Measurements from ENCODE around the gene RASA3. TPM values are rescaled to one million over a fixed set of nuclear protein-coding genes. Genes with fewer than 3 reads are reported as not detected.

The RASA3 gene
- total RNA-seq, 1 experiment from 2014 or later, result 22.3 TPM

DNA sequence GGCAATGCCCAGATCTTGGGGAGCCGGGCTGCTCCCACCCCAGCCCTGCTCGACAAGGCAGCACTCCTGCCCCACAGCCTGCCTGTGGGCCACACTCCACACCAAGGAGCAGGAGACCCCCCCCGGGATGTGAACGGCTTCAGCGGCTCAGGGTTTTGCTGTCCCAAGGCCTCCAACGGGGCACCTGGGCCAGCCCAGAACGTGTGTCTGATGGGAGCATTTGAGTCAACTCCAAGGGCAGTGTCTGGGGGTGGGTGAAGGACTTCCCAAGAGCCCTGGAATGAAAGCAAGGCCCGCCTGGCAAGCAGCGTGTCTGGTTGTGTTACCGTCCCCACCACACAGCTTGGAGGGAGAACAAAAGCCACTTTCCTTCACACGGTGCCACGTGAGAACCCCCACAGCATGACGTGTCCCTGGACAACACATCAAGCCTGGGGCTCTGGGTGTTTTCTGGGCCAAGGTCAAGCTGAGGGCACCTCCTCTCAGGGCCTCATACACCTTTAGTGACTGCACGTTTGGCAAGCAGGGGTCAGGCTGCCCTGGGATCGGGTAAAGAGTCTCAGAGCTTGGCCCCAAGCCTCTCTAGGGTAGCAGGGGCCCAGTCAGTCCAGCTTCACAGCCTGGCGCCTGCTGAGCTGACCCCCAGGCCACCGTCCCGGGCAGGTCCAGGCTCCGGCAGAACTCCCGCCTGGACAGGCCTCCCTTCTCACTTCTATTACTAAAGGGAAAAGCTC lies 164.5 kb downstream of the RASA3 start:
- H3K27ac Mint-ChIP-seq, result no peak overlapping the region
- ChIA-PET CTCF (interaction anchor here (0.6 to 1.0 kb wide), 3 partner anchors 21 to 86 kb away, joined by 3 read pairs; no protein-coding TSS in a partner anchor), POLR2A (no interaction called here)
- ATAC-seq, result no peak
- no peaks in the 10 kb centered on the region for H3K9me3 Mint-ChIP-seq
- TF ChIP-seq, protein P1, sequence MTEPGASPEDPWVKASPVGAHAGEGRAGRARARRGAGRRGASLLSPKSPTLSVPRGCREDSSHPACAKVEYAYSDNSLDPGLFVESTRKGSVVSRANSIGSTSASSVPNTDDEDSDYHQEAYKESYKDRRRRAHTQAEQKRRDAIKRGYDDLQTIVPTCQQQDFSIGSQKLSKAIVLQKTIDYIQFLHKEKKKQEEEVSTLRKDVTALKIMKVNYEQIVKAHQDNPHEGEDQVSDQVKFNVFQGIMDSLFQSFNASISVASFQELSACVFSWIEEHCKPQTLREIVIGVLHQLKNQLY (CRISPR knock-in tag; IDR thresholded peaks at IDR 0.05), result no peak
- TF ChIP-seq FOXJ3 (CRISPR knock-in tag; IDR thresholded peaks at IDR 0.05; ENCODE audit: borderline replicate concordance), result no peak
- TF ChIP-seq, protein P2, sequence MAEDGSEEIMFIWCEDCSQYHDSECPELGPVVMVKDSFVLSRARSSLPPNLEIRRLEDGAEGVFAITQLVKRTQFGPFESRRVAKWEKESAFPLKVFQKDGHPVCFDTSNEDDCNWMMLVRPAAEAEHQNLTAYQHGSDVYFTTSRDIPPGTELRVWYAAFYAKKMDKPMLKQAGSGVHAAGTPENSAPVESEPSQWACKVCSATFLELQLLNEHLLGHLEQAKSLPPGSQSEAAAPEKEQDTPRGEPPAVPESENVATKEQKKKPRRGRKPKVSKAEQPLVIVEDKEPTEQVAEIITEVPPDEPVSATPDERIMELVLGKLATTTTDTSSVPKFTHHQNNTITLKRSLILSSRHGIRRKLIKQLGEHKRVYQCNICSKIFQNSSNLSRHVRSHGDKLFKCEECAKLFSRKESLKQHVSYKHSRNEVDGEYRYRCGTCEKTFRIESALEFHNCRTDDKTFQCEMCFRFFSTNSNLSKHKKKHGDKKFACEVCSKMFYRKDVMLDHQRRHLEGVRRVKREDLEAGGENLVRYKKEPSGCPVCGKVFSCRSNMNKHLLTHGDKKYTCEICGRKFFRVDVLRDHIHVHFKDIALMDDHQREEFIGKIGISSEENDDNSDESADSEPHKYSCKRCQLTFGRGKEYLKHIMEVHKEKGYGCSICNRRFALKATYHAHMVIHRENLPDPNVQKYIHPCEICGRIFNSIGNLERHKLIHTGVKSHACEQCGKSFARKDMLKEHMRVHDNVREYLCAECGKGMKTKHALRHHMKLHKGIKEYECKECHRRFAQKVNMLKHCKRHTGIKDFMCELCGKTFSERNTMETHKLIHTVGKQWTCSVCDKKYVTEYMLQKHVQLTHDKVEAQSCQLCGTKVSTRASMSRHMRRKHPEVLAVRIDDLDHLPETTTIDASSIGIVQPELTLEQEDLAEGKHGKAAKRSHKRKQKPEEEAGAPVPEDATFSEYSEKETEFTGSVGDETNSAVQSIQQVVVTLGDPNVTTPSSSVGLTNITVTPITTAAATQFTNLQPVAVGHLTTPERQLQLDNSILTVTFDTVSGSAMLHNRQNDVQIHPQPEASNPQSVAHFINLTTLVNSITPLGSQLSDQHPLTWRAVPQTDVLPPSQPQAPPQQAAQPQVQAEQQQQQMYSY (CRISPR knock-in tag; IDR thresholded peaks at IDR 0.05), result no peak
- no peak for TF ChIP-seq SMAD4 (CRISPR knock-in tag; IDR thresholded peaks at IDR 0.05)
- TF ChIP-seq, protein P3, sequence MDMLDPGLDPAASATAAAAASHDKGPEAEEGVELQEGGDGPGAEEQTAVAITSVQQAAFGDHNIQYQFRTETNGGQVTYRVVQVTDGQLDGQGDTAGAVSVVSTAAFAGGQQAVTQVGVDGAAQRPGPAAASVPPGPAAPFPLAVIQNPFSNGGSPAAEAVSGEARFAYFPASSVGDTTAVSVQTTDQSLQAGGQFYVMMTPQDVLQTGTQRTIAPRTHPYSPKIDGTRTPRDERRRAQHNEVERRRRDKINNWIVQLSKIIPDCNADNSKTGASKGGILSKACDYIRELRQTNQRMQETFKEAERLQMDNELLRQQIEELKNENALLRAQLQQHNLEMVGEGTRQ (CRISPR knock-in tag; IDR thresholded peaks at IDR 0.05), result no peak
- TF ChIP-seq FOXP1 (CRISPR knock-in tag; IDR thresholded peaks at IDR 0.05; ENCODE audit: borderline replicate concordance), result no peak
- no peak for TF ChIP-seq ATF1 (CRISPR knock-in tag; IDR thresholded peaks at IDR 0.05)
- no peak for TF ChIP-seq ETV6 (CRISPR knock-in tag; IDR thresholded peaks at IDR 0.05)
- TF ChIP-seq, protein P4, sequence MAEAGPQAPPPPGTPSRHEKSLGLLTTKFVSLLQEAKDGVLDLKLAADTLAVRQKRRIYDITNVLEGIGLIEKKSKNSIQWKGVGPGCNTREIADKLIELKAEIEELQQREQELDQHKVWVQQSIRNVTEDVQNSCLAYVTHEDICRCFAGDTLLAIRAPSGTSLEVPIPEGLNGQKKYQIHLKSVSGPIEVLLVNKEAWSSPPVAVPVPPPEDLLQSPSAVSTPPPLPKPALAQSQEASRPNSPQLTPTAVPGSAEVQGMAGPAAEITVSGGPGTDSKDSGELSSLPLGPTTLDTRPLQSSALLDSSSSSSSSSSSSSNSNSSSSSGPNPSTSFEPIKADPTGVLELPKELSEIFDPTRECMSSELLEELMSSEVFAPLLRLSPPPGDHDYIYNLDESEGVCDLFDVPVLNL (CRISPR knock-in tag; IDR thresholded peaks at IDR 0.05; ENCODE audit: borderline replicate concordance, low read depth), result no peak
- TF ChIP-seq, protein P5, sequence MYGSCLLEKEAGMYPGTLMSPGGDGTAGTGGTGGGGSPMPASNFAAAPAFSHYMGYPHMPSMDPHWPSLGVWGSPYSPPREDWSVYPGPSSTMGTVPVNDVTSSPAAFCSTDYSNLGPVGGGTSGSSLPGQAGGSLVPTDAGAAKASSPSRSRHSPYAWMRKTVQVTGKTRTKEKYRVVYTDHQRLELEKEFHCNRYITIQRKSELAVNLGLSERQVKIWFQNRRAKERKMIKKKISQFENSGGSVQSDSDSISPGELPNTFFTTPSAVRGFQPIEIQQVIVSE (CRISPR knock-in tag; IDR thresholded peaks at IDR 0.05; ENCODE audit: borderline replicate concordance), result no peak
- TF ChIP-seq, protein P6, sequence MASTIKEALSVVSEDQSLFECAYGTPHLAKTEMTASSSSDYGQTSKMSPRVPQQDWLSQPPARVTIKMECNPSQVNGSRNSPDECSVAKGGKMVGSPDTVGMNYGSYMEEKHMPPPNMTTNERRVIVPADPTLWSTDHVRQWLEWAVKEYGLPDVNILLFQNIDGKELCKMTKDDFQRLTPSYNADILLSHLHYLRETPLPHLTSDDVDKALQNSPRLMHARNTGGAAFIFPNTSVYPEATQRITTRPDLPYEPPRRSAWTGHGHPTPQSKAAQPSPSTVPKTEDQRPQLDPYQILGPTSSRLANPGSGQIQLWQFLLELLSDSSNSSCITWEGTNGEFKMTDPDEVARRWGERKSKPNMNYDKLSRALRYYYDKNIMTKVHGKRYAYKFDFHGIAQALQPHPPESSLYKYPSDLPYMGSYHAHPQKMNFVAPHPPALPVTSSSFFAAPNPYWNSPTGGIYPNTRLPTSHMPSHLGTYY (CRISPR knock-in tag; IDR thresholded peaks at IDR 0.05), result no peak
- no peaks in the 10 kb centered on the region for H3K36me3 Mint-ChIP-seq
- H3K27me3 Mint-ChIP-seq (ENCODE audit: low read depth), result no peaks in the 10 kb centered on the region; the same call in 1 of the 2 replicates
- no peak overlapping the region for H3K4me3 Mint-ChIP-seq
- H3K4me1 Mint-ChIP-seq, result no peaks in the 10 kb centered on the region
- DNase-seq (ENCODE audit: low spot score), result no peak

DNA sequence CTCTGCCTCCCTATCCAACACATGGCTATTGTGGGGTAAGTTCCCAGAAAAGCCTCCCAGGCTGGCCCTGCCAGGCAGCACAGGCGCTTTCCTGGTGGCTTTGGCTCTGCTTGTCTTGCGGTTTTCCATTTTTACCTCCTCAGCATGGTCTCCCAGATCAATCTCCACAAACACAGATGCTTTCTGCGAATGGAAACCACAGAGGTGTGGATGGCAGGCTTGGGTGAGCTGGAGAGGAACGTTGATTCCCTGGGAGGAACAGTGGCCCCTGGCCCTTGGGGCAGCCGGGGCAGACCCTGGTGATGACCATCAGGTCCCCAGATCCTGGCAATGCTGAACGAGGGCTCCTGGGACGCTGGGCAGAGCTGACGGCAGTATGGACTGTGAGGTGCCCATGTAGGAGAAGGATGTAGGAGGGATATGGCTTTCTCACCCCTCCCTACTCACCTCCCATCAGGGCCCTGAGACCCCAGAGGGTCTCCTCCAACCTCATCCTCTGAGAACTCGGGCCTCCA lies 165.2 kb downstream of the RASA3 start:
- no peaks in the 10 kb centered on the region; the same call in none of the 2 replicates for H3K27me3 Mint-ChIP-seq (ENCODE audit: low read depth)
- POLR2A ChIA-PET, result no interaction called here
- DNase-seq (ENCODE audit: low spot score) (no peak), ATAC-seq (no peak)
- TF ChIP-seq IRF2 (CRISPR knock-in tag; IDR thresholded peaks at IDR 0.05; ENCODE audit: borderline replicate concordance, low read depth) (no peak), FOXP1 (CRISPR knock-in tag; IDR thresholded peaks at IDR 0.05; ENCODE audit: borderline replicate concordance) (no peak), CREM (CRISPR knock-in tag; IDR thresholded peaks at IDR 0.05) (no peak), NFYB (CRISPR knock-in tag; conservative IDR thresholded peaks at IDR 0.05; ENCODE audit: low read depth) (no peak)
- TF ChIP-seq, protein P7, sequence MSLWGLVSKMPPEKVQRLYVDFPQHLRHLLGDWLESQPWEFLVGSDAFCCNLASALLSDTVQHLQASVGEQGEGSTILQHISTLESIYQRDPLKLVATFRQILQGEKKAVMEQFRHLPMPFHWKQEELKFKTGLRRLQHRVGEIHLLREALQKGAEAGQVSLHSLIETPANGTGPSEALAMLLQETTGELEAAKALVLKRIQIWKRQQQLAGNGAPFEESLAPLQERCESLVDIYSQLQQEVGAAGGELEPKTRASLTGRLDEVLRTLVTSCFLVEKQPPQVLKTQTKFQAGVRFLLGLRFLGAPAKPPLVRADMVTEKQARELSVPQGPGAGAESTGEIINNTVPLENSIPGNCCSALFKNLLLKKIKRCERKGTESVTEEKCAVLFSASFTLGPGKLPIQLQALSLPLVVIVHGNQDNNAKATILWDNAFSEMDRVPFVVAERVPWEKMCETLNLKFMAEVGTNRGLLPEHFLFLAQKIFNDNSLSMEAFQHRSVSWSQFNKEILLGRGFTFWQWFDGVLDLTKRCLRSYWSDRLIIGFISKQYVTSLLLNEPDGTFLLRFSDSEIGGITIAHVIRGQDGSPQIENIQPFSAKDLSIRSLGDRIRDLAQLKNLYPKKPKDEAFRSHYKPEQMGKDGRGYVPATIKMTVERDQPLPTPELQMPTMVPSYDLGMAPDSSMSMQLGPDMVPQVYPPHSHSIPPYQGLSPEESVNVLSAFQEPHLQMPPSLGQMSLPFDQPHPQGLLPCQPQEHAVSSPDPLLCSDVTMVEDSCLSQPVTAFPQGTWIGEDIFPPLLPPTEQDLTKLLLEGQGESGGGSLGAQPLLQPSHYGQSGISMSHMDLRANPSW (CRISPR knock-in tag; conservative IDR thresholded peaks at IDR 0.05; ENCODE audit: low read depth), result no peak
- TF ChIP-seq, protein P5 (CRISPR knock-in tag; IDR thresholded peaks at IDR 0.05; ENCODE audit: borderline replicate concordance), result no peak
- no peak overlapping the region for H3K27ac Mint-ChIP-seq
- H3K4me3 Mint-ChIP-seq, result no peak overlapping the region
- H3K36me3 Mint-ChIP-seq, result peaks cover 1% of the 10 kb centered on the region; the same call in 1 of the 2 replicates
- no peaks in the 10 kb centered on the region for H3K4me1 Mint-ChIP-seq
- H3K9me3 Mint-ChIP-seq, result peaks cover 3% of the 10 kb centered on the region; the same call in 1 of the 2 replicates
- CTCF ChIA-PET, result no interaction called here
